ENCODE data around the gene STPG4. TPM values are rescaled to one million over a fixed set of nuclear protein-coding genes. Genes with fewer than 3 reads are reported as not detected.

The STPG4 gene
- total RNA-seq, 1 donor from 2014 or later = not detected

DNA sequence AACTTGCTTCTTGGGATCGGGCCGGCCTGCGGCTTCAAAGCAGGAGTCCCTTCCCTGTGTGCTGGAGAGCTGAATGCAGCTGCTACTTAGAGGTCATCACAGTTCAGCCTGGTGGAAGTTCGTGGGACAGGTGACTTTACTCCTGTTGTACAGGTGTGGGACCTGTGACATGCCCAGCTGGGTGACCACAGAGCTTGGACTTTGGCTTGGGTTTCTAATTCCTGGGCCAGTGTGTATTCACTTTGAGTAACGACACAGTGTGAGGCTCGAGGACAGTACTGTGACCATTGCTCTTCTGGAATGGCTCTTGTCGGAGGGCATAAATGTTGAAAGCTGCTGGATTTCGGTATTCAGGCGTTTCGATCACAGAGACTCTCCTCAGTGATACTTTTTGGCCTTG is 114.5 kb downstream of the STPG4 start:
- TF ChIP-seq, protein P1, sequence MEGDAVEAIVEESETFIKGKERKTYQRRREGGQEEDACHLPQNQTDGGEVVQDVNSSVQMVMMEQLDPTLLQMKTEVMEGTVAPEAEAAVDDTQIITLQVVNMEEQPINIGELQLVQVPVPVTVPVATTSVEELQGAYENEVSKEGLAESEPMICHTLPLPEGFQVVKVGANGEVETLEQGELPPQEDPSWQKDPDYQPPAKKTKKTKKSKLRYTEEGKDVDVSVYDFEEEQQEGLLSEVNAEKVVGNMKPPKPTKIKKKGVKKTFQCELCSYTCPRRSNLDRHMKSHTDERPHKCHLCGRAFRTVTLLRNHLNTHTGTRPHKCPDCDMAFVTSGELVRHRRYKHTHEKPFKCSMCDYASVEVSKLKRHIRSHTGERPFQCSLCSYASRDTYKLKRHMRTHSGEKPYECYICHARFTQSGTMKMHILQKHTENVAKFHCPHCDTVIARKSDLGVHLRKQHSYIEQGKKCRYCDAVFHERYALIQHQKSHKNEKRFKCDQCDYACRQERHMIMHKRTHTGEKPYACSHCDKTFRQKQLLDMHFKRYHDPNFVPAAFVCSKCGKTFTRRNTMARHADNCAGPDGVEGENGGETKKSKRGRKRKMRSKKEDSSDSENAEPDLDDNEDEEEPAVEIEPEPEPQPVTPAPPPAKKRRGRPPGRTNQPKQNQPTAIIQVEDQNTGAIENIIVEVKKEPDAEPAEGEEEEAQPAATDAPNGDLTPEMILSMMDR (conservative IDR thresholded peaks at IDR 0.05; ENCODE audit: low read depth, low read length) = no peak
- no peak overlapping the region for H3K4me3 ChIP-seq (ENCODE audit: low read depth, low read length)
- no peak for DNase-seq (ENCODE audit: low read depth)

DNA sequence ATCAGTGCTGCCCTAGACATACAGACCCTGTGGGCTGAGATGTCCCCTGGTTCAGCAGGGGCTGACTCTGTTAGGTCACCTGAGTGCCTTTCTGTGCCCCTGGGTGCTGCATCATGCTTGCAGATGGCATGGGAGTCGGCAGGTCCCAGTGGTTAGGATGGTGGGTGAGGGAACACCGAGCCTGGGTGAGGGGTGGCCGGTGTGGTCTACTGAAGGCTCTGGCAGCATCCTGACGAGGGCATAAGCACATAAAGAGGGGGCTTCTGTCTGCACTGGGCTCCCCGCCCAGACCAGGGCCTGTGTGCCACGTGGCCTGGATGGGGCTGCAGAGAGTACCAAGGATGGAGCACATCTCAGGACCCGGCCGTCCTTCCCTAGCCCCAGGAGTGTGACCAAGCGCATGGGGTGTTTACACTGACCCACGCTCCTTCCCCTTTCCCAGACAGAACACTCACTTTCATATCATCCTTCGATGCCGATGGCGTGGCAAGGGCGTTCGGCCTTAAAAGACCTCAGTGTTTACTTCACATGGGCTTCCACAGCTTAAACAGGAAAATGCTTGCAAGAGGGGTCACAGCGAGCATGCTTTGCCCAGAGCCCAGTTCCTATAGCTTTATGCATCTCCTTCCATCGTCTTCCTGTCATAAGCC is 115.1 kb downstream of the STPG4 start:
- no peak for DNase-seq (ENCODE audit: low read depth)
- no peak overlapping the region for H3K4me3 ChIP-seq (ENCODE audit: low read depth, low read length)
- TF ChIP-seq, protein P1 (conservative IDR thresholded peaks at IDR 0.05; ENCODE audit: low read depth, low read length) = no peak

DNA sequence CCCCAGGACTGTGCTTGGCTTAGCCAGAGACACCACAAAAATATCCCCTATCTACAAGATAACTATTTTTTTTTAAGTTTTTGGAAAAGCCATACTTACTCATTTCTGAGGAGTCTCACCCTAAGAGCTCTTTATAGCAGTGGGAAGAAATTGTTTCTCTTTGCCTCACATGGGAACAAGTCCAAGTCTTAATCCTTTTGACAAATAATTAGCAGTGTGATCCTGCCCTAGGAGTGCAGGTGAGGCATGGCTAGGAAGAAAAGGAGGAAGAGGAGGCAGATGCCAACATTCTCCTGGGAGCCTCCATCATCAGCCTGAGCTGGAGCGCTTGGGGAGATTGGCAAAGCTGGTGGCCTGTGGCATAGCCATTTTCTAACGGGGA is 115.6 kb downstream of the STPG4 start:
- no peak overlapping the region for H3K4me3 ChIP-seq (ENCODE audit: low read depth, low read length)
- TF ChIP-seq, protein P1 (conservative IDR thresholded peaks at IDR 0.05; ENCODE audit: low read depth, low read length) = no peak
- DNase-seq (ENCODE audit: low read depth) = no peak

DNA sequence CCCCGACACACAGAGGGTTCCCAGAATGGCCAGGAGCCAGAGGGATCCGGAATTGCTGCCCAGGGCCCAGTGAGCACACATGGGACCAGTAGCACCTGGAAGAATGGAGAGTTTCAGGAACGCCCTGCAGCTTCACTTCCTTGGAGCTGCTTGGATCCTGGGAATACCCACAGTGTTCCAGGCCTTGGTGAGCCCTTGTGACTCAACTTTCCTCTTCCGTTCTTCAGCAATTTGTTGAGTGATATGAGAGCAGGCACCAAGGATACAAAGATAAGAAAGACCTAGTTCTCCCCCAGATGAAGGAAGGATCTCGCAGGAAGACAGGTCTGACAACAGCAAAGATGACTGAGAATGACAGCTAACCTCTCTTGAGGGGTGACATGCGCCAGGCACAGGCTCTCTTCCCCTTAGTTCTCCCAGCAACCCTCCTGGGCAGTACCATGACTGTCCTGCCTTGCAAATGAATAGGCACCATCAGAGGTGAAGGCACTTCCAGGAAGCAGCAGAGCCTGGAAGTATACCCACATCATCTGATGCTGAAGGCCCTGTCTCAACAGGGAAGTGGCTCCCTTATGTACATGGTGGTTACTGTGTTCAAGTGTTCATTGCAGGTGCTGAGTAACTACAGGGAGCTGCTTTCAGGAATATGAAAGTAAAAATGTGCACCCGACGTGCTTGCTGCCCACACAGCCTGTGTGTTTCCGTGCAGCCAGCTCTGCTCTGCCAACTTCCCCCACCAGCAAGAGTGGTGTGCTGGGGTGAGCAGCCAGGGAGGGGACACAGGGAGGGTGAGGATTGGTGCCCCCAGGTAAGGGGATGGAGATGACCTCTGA is 116.2 kb downstream of the STPG4 start:
- no peak overlapping the region for H3K4me3 ChIP-seq (ENCODE audit: low read depth, low read length)
- no peak for DNase-seq (ENCODE audit: low read depth)
- TF ChIP-seq, protein P1 (conservative IDR thresholded peaks at IDR 0.05; ENCODE audit: low read depth, low read length) = no peak

DNA sequence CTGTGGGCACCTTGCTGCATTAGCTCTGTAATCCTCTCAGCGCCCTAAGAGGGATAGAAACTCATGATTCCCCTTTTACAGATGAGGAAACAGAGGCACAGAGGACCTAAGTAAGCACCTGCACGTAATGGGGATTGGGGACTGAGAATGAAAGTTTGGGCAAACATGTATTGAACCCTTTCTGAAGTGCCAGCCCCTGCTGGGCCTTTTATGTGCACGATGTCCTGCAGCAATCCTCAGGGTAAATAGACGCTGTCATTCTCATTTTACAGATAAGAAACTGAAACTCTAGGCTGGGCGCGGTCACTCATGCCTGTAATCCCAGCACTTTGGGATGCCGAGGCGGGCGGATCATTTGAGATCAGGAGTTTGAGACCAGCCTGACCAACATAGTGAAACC is 117.4 kb downstream of the STPG4 start:
- no peak for DNase-seq (ENCODE audit: low read depth)
- TF ChIP-seq, protein P1 (conservative IDR thresholded peaks at IDR 0.05; ENCODE audit: low read depth, low read length) = no peak

More for the DNA sequence above, 117.4 kb downstream of the STPG4 start:
- no peak overlapping the region for H3K4me3 ChIP-seq (ENCODE audit: low read depth, low read length)

Other genes starting within 250 kb of the STPG4 start
- gene MCFD2, start 239.5 kb downstream of the STPG4 start, total RNA-seq = 36.3 and 72.4 TPM in 2 replicates
- gene TTC7A, start 214.1 kb downstream of the STPG4 start, total RNA-seq = 15.7 and 24.6 TPM in 2 replicates
- gene CALM2, start 21.2 kb upstream of the STPG4 start, total RNA-seq = 834 and 1,112 TPM in 2 replicates
- 85.9 and 167 TPM in 2 replicates for gene EPCAM, start 214.0 kb upstream of the STPG4 start, total RNA-seq
- 38.1 and 46.2 TPM in 2 replicates for gene MSH2, start 247.8 kb upstream of the STPG4 start, total RNA-seq